ENCODE results near the gene ARFRP1.
A peak's percentile ranks its signal among the peaks of the same experiment; 100 is the strongest.
"Not testable (repeated sequence)": the region's sequence is repeated elsewhere in the genome, so short reads cannot be mapped to it uniquely, and the experiment has no call there.

The ARFRP1 gene

DNA sequence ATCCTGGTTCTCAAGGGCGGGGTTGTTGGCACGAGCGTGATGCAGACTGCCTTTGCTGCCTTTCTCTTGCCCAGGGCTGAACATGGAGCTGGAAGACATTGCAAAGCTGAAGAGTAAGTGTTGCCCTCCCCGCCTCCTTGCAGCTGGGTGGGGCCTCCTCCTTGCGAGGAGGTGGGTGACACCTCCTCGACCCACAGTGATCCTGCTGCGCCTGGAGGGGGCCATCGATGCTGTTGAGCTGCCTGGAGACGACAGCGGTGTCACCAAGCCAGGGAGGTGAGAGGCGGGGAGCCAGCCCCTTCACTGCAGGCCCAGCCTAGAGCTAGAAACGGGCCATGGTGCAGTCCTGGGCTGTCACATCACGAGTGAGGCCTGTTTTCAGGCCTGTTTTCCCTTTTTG lies 29.7 kb downstream of the ARFRP1 start:
- DNase-seq (ENCODE audit: low read depth, low spot score), result no peak

DNA sequence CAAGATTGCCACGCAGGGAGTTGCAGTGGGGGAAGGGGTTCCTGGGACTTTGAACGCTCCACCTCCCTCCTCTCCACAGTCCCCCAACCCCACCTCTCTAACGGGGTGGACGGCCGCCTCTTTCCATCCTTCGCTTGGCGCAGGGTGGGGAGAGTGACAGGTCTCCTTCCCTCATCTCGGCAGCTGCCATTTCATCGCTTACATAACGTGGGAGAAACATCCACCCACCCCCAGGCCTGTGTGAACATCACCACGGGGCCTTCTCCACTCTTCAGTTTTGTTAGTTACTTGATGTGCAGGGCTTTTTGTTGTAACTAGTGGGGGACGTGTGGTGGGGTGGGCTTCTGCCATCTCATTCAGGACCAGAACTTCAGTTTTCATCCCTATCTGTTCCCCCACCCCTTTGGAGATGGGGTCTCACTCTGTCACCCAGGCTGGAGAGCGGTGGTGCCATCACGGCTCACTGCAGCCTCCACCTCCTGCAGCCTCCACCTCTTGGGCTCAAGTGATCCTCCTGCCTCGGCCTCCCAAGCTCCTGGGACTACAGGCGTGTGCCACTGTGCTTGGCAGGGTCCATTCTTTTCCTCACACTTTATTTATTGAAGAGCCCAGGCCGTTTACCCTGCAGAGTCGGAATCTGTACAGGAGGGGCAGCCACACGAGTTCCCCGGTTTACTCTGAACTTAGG lies 32.0 kb downstream of the ARFRP1 start:
- DNase-seq (ENCODE audit: low read depth, low spot score), result no peak

DNA sequence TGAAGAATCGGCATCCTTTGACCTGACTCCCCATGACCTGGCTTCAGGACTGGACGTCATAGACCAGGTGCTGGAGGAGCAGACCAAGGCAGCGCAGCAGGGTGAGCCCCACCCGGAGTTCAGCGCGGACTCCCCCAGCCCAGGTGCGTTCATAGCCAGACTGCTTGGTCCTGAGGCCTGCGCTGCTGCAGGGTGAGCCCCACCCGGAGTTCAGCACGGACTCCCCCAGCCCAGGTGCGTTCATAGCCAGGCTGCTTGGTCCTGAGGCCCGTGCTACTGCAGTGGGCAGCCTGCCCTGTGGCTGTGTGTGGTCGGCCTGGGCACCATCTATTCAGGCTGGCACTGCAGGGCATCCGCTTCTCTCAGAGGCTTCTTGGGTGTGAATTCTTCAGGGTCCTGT lies 33.8 kb downstream of the ARFRP1 start:
- DNase-seq (ENCODE audit: low read depth, low spot score), result no peak

DNA sequence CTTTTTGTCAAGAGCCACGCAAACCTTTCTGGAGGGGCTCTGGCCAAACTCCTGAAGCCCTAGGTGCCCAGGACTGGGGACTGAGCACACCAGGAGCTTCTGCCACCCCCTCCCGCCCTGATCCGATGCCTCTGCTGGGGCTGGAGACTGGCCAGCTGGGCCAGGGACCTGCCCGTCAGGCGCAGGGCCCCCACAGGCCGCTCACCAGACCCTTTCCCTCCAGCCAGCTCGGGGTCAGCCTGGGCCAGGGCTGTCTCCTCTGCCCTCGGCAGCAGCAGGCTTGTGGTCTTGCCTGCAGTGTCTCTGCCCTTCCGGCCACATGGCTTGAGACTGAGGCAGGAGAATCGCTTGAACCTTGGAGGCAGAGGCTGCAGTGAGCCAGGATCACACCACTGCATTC lies 35.1 kb downstream of the ARFRP1 start:
- no peak for DNase-seq (ENCODE audit: low read depth, low spot score)

DNA sequence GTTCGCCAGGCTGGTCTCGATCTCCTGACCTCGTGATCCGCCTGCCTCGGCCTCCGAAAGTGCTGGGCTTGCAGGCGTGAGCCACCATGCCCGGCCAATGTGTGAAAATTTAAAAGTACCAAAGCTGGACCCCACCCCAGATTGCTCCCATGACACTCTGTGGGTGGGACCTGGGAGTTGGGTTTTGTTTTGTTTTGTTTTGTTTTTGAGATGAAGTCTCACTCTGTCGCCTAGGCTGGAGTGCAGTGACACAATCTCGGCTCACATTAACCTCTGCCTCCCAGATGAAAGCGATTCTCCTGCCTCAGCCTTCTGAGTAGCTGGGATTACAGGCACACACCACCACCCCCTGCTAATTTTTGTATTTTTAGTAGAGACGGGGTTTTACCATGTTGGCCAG lies 36.1 kb downstream of the ARFRP1 start:
- DNase-seq (ENCODE audit: low read depth, low spot score), result not testable (repeated sequence)

DNA sequence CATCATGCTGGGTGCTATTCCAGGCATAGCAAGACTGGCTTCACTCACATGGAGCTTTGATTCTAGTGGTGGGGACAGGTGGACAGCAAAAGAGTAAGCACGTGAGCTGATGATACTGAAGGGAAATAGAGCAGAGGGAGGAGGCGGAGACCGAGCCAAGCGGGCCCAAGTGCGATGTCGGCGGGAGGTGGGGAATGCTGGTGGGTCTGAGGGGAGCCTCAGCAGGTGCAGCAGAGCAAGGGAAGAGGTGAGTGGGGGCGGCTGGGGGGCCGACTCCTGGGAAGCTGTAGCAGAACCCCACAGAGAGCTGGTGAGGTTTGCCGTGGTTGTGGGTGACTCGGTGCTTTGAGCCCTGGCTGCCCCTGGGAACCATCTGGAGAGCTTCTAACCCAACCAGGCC lies 39.4 kb downstream of the ARFRP1 start:
- no peak for DNase-seq (ENCODE audit: low read depth, low spot score)

DNA sequence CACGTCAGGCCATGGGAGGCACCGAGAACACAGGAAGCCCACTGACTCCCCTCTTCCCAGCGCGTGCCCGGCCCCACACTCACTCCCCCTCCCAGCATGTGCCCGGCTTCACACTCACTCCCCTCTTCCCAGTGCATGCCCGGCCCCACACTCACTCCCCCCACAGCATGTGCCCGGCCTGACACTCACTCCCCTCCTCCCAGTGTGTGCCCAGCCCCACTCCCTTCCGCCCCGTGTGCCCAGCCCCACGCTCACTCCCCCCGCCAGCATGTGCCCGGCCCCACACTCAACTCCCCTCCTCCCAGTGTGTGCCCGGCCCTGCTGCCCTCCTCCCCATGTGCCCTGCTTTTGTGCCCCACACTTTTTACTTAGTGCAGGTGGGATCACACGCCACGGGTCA lies 39.9 kb downstream of the ARFRP1 start:
- DNase-seq (ENCODE audit: low read depth, low spot score), result no peak

DNA sequence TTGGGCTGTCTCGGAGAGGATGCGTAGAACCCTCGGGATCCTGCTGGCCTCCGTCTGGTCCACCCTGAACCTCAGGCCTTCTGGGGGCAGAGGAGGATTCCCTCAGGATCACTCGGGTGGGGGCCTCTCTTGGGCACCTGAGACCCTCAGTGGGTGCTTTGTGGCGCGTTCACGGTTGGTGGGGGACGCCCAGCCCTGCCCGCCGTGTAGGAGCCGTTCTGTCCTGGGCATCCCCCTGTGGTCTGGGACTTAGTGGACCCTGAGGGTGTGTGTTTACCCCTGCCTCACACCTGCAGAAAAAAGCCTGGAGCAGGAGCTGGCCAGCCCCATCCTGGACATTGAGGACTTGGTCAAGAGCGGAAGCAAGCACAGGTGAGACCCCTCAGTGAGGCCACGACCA lies 42.1 kb downstream of the ARFRP1 start:
- no peak for DNase-seq (ENCODE audit: low read depth, low spot score)

DNA sequence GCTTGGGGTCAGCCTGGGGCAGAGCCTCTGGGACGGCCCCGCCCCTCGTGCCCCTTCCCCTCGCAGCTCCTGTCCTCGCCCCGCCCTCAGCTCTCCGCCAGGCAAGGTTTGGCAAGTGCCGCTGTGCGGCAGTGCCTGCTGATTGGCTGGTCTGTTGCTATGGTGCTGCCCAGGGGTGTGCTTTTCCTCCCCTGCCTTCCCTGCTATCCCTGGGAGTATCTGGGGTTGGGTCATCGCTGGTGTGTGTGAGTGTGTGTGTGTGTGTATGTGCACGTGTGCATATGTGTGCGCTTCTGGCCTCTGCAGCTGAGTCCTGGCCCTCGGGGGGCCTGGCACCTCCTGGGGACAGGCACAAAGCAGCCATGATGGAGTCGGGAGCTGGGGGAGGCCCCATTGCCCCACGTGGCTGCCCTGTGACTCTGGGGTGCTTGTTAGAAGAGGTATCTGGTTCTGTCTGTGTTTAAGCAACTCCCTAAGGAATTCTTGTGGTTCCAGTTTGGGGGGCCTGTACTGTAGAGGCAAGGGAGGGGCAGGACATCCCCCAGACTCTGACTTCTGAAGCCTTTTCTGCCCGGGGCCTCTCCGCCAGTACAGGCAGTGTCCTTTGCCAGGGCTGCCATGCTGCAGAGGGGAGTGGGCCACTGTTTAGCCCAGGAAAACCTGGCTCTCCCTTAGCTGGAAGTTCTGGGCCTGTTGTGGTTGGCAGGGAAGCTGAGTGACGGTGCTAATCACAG lies 42.7 kb downstream of the ARFRP1 start:
- DNase-seq (ENCODE audit: low read depth, low spot score), result peak; percentile 73

DNA sequence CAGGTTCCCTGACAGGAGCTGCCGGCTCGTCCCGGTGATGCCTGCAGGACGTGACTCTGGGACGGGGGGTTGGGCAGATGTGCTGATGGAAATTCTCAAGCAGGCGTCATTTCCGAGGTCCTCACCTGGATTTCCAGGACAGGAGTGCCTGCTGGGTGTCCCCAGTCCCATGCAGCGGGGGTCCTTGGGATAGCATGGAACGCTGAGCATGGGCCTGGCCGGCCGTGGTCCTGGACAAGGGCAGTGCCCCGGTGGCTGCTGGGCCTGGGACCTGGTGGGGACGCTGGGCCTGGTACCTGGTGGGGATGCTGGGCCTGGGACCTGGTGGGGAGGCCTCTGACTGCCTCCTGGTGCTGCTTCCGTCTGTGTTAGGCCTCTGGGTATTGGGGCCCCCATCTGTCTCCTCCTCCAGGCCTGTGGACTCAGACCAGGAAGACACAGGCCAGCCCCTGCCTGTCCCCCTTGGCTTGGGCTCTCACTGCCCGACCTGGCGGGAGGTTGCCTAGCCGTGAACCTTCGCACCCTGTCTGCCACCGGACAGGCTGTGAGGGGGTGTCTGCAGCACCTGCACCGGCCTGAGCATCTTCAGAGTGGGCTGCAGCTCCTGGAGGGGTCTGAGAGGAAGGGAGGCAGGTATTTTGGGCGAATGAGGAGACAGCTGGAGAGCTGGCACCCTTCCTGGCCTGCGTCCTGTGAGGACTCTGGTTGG lies 43.5 kb downstream of the ARFRP1 start:
- DNase-seq (ENCODE audit: low read depth, low spot score), result no peak

DNA sequence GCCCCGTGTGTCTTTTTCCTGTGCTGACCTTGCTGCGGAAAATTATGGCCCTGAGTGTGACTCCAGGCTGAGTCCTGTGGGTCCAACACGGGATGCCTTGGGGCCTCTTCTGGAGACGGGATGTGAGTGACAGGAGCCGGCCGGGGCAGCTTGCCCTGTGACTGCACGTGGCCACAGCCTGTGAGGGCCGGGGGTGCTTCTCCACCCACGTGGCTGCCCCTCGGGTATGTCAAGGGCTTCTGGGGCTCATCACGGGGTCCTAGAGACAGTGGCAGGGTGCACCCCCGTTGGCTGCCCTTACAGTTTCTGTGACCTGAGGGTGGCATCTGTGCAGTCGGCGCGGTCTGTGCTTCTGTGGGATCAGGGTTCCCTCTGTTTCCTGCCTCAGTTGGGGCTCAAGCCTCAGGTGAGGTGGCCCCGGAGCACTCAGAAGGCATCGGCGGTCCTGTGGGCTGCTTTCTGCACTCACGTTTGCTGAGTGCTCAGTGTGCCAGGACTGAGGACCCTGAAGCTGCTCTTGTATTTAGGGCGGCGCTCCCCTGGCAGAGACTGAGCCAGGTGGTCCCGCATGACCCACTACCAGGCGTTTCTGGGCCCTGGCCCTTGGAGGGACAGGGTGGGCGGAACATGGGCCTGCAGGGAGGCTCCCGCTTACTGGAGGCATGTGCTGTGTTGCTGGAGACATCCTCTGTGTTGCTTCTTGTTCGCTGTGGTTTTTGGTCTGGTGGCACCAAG lies 44.3 kb downstream of the ARFRP1 start:
- no peak for DNase-seq (ENCODE audit: low read depth, low spot score)

DNA sequence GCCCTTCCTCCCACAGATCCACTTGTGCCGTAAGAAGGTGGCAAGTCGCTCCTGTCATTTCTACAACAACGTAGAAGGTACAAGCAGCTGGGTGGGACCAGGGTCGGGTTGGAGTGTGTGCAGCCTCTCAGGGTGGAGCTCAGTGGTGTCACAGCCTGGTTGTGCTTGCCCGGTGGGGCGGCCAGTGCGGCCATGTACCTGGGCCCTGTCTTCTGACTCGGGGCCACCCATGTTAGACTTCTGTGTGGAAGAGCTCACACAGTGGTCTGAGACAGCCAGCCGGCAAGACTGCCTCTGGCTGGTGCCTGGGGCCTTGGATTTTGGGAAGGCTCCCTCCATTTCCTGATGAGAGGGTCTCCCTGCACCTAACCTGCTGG lies 45.0 kb downstream of the ARFRP1 start:
- no peak for DNase-seq (ENCODE audit: low read depth, low spot score)

DNA sequence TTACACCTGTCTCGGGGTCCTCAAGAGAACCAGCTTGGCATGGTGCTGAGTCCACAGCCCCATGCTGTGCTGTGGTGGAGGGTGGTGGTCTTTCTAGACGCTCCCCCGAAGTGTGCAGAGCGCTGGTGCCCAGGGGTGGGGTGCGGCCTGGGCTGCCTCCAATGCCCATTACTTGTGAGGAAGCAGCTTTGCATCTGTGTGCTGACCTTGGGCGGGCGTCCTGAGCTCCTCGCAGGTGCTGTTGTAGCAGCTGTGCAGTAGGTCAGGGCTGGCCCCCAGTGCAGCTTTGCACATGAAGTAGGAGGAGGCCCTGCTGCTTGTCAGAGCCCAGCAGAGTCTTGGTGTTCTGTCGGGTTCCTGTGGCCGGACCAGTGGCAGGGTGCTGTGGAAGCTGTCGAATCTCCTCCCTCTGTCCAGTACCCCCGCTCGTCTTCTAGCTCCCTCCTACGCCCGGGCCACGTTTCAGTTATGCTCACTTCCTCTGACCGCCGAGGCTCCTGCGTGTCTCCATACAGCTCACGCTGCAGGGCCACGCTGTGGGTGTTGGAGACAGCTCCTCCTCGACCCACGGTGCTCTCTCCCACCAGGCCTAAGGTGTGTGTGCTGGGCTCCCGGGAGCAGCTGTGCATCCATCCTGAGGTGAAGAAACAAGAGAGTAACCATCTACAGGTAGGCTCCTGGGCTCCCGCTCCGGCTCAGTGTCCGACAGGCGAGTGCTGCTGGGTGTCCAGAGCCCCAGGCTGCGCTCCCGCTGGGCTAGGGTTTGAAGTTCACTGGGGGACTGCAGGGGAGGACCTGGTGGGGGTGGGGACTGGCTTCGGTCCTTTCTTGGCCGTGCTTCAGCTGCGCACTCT lies 45.6 kb downstream of the ARFRP1 start:
- no peak for DNase-seq (ENCODE audit: low read depth, low spot score)

DNA sequence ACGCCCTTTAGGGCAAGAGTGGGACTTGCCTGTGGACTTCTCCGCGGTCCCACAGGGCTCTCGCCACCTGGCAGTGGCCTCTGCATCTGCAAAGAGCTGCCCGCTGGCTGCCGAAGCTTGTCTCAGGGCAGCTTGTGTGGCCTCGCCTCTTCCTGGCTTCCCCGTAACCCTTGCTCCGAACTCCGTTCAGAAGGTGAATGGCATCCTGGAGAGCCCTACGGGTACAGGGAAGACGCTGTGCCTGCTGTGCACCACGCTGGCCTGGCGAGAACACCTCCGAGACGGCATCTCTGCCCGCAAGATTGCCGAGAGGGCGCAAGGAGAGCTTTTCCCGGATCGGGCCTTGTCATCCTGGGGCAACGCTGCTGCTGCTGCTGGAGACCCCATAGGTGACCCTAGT lies 46.7 kb downstream of the ARFRP1 start:
- DNase-seq (ENCODE audit: low read depth, low spot score), result no peak

DNA sequence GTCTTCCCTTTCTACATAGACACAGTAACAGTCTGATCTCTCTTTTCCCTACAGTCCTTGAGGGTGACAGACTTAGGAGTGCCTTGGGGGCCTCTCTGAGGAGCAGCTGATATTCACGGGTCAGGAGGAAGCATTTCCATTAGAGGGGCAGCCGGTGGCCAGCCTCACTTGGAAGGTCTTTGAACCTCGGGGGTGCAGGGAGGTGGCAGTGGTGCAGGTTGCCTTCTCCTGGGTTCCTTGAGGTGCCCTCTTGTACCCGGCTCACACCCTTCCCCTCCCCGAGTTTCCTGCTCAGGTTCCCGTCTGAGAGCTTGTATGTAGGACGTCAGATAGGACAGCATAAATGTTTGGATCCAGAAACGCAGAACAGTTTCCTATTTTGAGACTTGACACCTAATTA lies 47.2 kb downstream of the ARFRP1 start:
- DNase-seq (ENCODE audit: low read depth, low spot score), result no peak

DNA sequence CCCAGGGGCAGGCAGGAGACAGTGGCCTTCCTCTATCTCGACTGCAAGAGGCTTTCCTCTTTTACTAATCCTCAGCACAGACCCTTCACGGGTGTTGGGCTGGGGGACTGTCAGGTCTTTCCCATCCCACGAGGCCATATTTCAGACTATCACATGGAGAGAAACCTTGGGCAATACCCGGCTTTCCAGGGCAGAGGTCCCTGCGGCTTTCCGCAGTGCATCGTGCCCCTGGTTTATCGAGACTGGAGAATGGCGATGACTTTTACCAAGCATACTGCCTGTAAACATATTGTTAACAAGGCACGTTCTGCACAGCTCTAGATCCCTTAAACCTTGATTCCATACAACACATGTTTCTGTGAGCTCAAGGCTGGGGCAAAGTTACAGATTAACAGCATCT lies 47.6 kb downstream of the ARFRP1 start:
- not testable (repeated sequence) for DNase-seq (ENCODE audit: low read depth, low spot score)

DNA sequence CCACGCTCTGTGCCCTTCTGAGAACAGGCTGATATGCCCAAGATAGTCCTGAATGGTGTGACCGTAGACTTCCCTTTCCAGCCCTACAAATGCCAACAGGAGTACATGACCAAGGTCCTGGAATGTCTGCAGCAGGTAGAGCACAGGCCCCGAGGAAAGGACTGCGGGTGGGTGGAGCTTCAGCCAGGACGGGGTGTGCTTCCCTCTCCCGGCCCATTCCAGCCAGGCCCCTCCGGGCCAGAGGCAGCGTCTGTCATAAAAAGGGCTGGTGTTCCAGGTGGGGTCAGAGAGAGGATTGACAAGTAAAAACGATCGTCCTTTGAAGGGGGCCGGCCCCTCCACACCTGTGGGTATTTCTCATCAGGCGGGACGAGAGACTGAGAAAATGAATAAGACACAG lies 48.4 kb downstream of the ARFRP1 start:
- no peak for DNase-seq (ENCODE audit: low read depth, low spot score)

DNA sequence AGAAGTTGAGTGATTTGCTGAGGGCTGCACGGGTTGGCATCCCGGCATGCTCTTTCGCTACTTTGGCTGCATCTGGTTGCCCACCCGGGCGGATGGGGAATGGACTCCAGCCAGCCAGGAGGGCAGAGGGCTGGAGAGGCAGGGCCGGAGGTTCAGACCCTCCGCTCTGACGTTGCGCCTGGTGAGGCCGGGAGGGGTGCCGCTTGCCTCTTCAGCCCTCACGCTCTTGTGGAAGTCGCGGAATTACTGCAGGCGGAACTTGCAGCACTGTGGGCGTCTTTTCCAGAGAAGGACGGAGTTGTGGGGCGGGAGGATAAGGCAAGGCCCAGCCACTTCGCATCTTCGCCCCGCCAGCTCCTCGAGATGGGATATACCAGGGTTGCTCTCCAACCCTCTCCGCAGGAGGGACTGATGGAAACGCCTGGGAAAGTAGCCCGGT lies 49.0 kb downstream of the ARFRP1 start:
- DNase-seq (ENCODE audit: low read depth, low spot score), result no peak

DNA sequence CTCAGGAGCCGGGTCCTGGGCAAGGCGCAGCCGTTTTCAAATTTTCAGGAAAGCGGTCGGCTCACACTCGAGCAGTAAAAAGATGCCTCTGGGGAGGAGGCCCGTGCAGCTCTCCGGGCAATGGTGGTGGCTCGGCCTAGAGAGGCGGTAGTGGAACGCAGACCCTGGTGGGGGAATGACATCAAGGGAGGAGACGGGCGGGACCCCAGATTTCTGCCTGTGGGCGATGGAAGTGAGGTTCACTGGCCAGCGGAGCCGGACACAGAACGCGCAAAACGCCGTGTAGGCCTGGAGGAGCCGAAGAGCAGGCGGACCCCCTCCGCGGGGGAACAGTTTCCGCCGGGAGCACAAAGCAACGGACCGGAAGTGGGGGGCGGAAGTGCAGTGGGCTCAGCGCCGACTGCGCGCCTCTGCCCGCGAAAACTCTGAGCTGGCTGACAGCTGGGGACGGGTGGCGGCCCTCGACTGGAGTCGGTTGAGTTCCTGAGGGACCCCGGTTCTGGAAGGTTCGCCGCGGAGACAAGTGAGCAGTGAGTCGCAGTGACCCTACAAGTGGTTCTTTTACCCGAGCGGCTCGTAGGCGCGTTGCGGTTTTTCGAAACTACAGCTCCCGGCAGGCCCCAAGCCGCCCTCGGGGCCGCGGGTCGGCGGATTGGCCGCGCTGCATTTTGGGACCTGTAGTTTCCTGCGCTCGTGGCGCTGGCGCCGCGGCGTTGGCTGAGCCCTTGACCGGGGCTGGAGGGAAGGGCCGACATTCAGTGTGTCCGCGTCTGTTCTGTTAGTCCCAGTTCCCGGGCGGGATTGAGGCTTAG lies 49.6 kb downstream of the ARFRP1 start, which contains the start of gene RTEL1:
Gene RTEL1, plus strand, starts transcription at position 376 of the 812 bp plus-strand sequence. CDS start 1,091 bp downstream, outside the sequence.
- peak; percentile 97 for DNase-seq (ENCODE audit: low read depth, low spot score)

DNA sequence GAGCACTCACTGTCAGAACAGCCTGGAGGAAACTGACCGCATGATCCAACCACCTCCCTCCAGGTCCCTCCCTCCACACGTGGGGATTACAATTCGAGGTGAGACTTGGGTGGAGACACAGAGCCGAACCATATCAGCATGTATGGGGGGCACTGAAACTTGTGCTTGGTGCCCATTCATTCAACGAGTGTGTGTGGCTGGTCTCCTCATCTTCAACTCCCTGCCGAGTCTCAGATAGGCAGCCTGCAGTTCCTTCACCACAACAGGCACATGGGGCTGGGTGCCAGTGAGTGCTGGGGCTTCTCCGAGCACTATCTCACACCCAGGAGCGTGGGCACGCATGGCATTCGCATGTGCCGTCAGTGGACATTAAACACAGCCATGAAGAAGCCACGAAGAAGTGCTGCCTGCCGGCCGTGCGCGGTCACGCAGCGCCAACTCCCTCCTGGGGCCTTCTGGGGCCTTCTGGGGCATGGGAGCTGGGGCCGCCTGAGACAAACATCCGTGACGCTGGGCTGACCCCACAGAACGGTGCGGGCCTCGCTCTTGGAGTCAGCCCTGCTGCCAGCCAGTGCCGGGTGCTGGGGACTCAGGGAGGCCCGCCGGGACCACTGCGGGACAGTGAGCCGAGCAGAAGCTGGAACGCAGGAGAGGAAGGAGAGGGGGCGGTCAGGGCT lies 50.4 kb downstream of the ARFRP1 start:
- no peak for DNase-seq (ENCODE audit: low read depth, low spot score)

Data from astrocyte of the hippocampus (primary cell).